ENCODE measurements around the gene WDFY2. TPM values are rescaled to one million over a fixed set of nuclear protein-coding genes. Genes with fewer than 3 reads are reported as not detected.

WDFY2 gene
- total and polyA plus RNA-seq, 10 of the 15 experiments (the other 5 are each of a cell fraction or from before 2014, with no cell fraction given): 2.1 to 13.0 (median 8.1) TPM

GRCh38 chr13:51612867-51613266 lies 28.6 kb downstream of the WDFY2 start (continued):
- TF ChIP-seq EP300 (IDR thresholded peaks at IDR 0.05; ENCODE audit: borderline replicate concordance in 1 of 2, control insufficient read depth in 1 of 2, low read depth in 2 of 2, low read length in 2 of 2) (no peak), BCL11A (IDR thresholded peaks at IDR 0.05; ENCODE audit: low read depth, low read length) (no peak), RBBP5 (conservative IDR thresholded peaks at IDR 0.05) (no peak), CREB1 (IDR thresholded peaks at IDR 0.05; ENCODE audit: low read depth) (peak; percentile 38; the same call in 1 of the 2 replicates)

GRCh38 chr13:51613535-51613934 lies 29.3 kb downstream of the WDFY2 start:
- Histone ChIP-seq H3K9ac (ENCODE audit: control insufficient read depth, insufficient read depth, low read length) (no peak overlapping the region), H3K36me3 (ENCODE audit: control insufficient read depth in 2 of 2, insufficient read depth in 2 of 2, low read length in 1 of 2) (no peaks in the 10 kb centered on the region), H4K20me1 (ENCODE audit: control insufficient read depth, insufficient read depth) (no peaks in the 10 kb centered on the region), H3K27ac (ENCODE audit: control insufficient read depth, insufficient read depth) (no peak overlapping the region), H3K9me3 (replicated peaks; ENCODE audit: control insufficient read depth, insufficient read depth, low read length) (no peaks in the 10 kb centered on the region), H3K27me3 (replicated peaks in 1 of 2; ENCODE audit: control insufficient read depth in 2 of 2, insufficient read depth in 2 of 2, low read length in 1 of 2) (no peaks in the 10 kb centered on the region), H3K4me1 (ENCODE audit: control insufficient read depth, insufficient read depth, low read length) (peaks cover 8% of the 10 kb centered on the region), H3K4me2 (ENCODE audit: control insufficient read depth, insufficient read depth) (no peak overlapping the region), H3K79me2 (ENCODE audit: control insufficient read depth, insufficient read depth, low read length) (peaks cover 20% of the 10 kb centered on the region), H3K4me3 (no peak overlapping the region), H2AFZ (ENCODE audit: control insufficient read depth, low read depth, low read length) (no peak overlapping the region)
- no peak for DNase-seq (ENCODE audit: low read depth, low spot score)
- no peak for FAIRE-seq
- TF ChIP-seq, protein P1, sequence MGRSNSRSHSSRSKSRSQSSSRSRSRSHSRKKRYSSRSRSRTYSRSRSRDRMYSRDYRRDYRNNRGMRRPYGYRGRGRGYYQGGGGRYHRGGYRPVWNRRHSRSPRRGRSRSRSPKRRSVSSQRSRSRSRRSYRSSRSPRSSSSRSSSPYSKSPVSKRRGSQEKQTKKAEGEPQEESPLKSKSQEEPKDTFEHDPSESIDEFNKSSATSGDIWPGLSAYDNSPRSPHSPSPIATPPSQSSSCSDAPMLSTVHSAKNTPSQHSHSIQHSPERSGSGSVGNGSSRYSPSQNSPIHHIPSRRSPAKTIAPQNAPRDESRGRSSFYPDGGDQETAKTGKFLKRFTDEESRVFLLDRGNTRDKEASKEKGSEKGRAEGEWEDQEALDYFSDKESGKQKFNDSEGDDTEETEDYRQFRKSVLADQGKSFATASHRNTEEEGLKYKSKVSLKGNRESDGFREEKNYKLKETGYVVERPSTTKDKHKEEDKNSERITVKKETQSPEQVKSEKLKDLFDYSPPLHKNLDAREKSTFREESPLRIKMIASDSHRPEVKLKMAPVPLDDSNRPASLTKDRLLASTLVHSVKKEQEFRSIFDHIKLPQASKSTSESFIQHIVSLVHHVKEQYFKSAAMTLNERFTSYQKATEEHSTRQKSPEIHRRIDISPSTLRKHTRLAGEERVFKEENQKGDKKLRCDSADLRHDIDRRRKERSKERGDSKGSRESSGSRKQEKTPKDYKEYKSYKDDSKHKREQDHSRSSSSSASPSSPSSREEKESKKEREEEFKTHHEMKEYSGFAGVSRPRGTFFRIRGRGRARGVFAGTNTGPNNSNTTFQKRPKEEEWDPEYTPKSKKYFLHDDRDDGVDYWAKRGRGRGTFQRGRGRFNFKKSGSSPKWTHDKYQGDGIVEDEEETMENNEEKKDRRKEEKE (IDR thresholded peaks at IDR 0.05): no peak
- TF ChIP-seq, protein P2, sequence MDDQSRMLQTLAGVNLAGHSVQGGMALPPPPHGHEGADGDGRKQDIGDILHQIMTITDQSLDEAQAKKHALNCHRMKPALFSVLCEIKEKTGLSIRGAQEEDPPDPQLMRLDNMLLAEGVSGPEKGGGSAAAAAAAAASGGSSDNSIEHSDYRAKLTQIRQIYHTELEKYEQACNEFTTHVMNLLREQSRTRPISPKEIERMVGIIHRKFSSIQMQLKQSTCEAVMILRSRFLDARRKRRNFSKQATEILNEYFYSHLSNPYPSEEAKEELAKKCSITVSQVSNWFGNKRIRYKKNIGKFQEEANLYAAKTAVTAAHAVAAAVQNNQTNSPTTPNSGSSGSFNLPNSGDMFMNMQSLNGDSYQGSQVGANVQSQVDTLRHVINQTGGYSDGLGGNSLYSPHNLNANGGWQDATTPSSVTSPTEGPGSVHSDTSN (IDR thresholded peaks at IDR 0.05; ENCODE audit: insufficient replicate concordance, low read depth, low read length): no peak
- TF ChIP-seq YBX1 (IDR thresholded peaks at IDR 0.05) (no peak), BHLHE40 (IDR thresholded peaks at IDR 0.05; ENCODE audit: borderline replicate concordance in 1 of 2, low read depth in 2 of 2, low read length in 1 of 2) (no peak), TARDBP (IDR thresholded peaks at IDR 0.05; ENCODE audit: borderline replicate concordance) (no peak), SREBF1 (IDR thresholded peaks at IDR 0.05; ENCODE audit: low read length) (no peak), CREM (IDR thresholded peaks at IDR 0.05; ENCODE audit: low read depth) (no peak), ZNF274 (IDR thresholded peaks at IDR 0.05; ENCODE audit: insufficient read depth, insufficient read length) (no peak), SREBF2 (IDR thresholded peaks at IDR 0.05; ENCODE audit: low read length) (no peak), RFX5 (IDR thresholded peaks at IDR 0.05; ENCODE audit: low read depth, low read length) (no peak)
- TF ChIP-seq, protein P3, sequence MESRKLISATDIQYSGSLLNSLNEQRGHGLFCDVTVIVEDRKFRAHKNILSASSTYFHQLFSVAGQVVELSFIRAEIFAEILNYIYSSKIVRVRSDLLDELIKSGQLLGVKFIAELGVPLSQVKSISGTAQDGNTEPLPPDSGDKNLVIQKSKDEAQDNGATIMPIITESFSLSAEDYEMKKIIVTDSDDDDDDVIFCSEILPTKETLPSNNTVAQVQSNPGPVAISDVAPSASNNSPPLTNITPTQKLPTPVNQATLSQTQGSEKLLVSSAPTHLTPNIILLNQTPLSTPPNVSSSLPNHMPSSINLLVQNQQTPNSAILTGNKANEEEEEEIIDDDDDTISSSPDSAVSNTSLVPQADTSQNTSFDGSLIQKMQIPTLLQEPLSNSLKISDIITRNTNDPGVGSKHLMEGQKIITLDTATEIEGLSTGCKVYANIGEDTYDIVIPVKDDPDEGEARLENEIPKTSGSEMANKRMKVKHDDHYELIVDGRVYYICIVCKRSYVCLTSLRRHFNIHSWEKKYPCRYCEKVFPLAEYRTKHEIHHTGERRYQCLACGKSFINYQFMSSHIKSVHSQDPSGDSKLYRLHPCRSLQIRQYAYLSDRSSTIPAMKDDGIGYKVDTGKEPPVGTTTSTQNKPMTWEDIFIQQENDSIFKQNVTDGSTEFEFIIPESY (IDR thresholded peaks at IDR 0.05): no peak
- no peak for ATAC-seq
- ChIA-PET RAD21 (ENCODE audit: unreplicated experiment) (interaction anchor here (0.7 to 2.4 kb wide), 12 partner anchors 16 to 185 kb away, joined by 3 to 10 read pairs (median 5); partner anchors contain the start of gene INTS6), POLR2A (interaction anchor here (0.6 to 2.9 kb wide), 14 partner anchors 9 to 223 kb away, joined by 3 to 21 read pairs (median 4); no protein-coding TSS in a partner anchor), CTCF (interaction anchor here (0.8 to 2.3 kb wide), 4 partner anchors 17 to 179 kb away, joined by 3 to 7 read pairs (median 4); no protein-coding TSS in a partner anchor), SMC1A (ENCODE audit: uncharacterized antibody, unreplicated experiment) (interaction anchor here (1.0 to 5.3 kb wide), 15 partner anchors 8 to 187 kb away, joined by 3 to 38 read pairs (median 4); partner anchors contain the start of gene INTS6)
- 93% methylated on average over 2 of the region's 2 CpGs for WGBS (ENCODE audit: insufficient coverage, insufficient replicate concordance, low lambda C conversion rate, missing lambda C conversion rate)
- BruUV-seq (replicated peaks): no TSS peak
- intact Hi-C loops (cut with micrococcal nuclease; ENCODE audit: unreplicated experiment) (no loop called here), in situ Hi-C loops (cut with MboI) (no loop called here)

Data from GM12878 (cell line).